Stimulated activated CD8-positive, alpha-beta memory T cell treated with anti-CD3 and anti-CD28 coated beads, Interleukin-15, amount 100 ng/mL, for 48 hours (primary cell): ENCODE data around the gene TMEM164.
A peak's percentile ranks its signal among the peaks of the same experiment; 100 is the strongest.
"Not testable (repeated sequence)": the region's sequence is repeated elsewhere in the genome, so short reads cannot be mapped to it uniquely, and the experiment has no call there.

ENCODE experiments used
- DNase-seq, 2 donors: peaks; one replicate each; pipeline ENCODE4 v3.0.0-alpha.2; 2020; ENCODE audit warnings: low read depth in 2 of 2

The TMEM164 gene

GRCh38 chrX:110002300-110003166 is at the start of gene TMEM164:
TSS of gene TMEM164 (plus strand) at chrX:110003114. CDS start at chrX:110003775, 661 bp downstream.
- peak; percentile 59 to 63 for DNase-seq

GRCh38 chrX:109954333-109954732 is 48.6 kb upstream of the TMEM164 start:
- DNase-seq: no peak

- DNase-seq: no peak
Observed at GRCh38 chrX:109954955-109955354, 48.0 kb upstream of the TMEM164 start.

- no peak for DNase-seq
Observed at GRCh38 chrX:109958266-109958665, 44.6 kb upstream of the TMEM164 start.

GRCh38 chrX:109959356-109959871 is 43.5 kb upstream of the TMEM164 start:
- DNase-seq: no peak

GRCh38 chrX:109964390-109964789 is 38.5 kb upstream of the TMEM164 start:
- DNase-seq: no peak

- no peak for DNase-seq
Observed at GRCh38 chrX:109966246-109966645, 36.7 kb upstream of the TMEM164 start.

GRCh38 chrX:109967156-109967555 is 35.8 kb upstream of the TMEM164 start:
- no peak for DNase-seq

- DNase-seq: not testable (repeated sequence)
Observed at GRCh38 chrX:109970841-109971240, 32.1 kb upstream of the TMEM164 start.

GRCh38 chrX:109974906-109975655 is 27.8 kb upstream of the TMEM164 start:
- DNase-seq: no peak

GRCh38 chrX:109985210-109985609 is 17.7 kb upstream of the TMEM164 start:
- DNase-seq: not testable (repeated sequence)

- no peak for DNase-seq
Observed at GRCh38 chrX:109987884-109988283, 15.0 kb upstream of the TMEM164 start.

- DNase-seq: no peak
Observed at GRCh38 chrX:109990582-109991276, 12.2 kb upstream of the TMEM164 start.

- DNase-seq: no peak
Observed at GRCh38 chrX:109992203-109992602, 10.7 kb upstream of the TMEM164 start.

- no peak for DNase-seq
Observed at GRCh38 chrX:109995155-109995554, 7.8 kb upstream of the TMEM164 start.

- no peak for DNase-seq
Observed at GRCh38 chrX:109997786-109998452, 5.0 kb upstream of the TMEM164 start.

GRCh38 chrX:110000000-110000399 is 2.9 kb upstream of the TMEM164 start:
- no peak for DNase-seq

- no peak for DNase-seq
Observed at GRCh38 chrX:110000847-110001713, 1.8 kb upstream of the TMEM164 start.

- no peak for DNase-seq
Observed at GRCh38 chrX:110001740-110002299, 1.1 kb upstream of the TMEM164 start.
